Neural progenitor cell (in vitro differentiated cells): ENCODE data around the gene CEP83.

Experiments
- CTCF ChIP-seq: fragments of 200-600 bp; sonication (generic); IDR thresholded peaks from 2 replicates; pipeline ENCODE4 v1.5.1; 2017; ENCODE audit warnings: antibody characterized with exemption, mild to moderate bottlenecking
- EZH2 ChIP-seq: fragments of 200-600 bp; sonication (generic); IDR thresholded peaks from 2 replicates; pipeline ENCODE4 v1.6.1; 2017; ENCODE audit warnings: antibody characterized with exemption, mild to moderate bottlenecking, moderate library complexity
- EZH2phosphoT487 ChIP-seq: fragments of 200-600 bp; sonication (generic); IDR thresholded peaks from 2 replicates; pipeline ENCODE4 v1.6.1; 2017; ENCODE audit warnings: antibody characterized with exemption

- no peak for TF ChIP-seq CTCF
- no peak for TF ChIP-seq EZH2
- TF ChIP-seq EZH2phosphoT487, result no peak
These were observed 44.7 kb upstream of the CEP83 start for GRCh38 chr12:94504386-94504785.
